ENCODE data around the gene TBC1D24.
A peak's percentile ranks its signal among the peaks of the same experiment; 100 is the strongest.
"Not testable (repeated sequence)": the region's sequence is repeated elsewhere in the genome, so short reads cannot be mapped to it uniquely, and the experiment has no call there.

TBC1D24 gene

GRCh38 chr16:2469399-2470233 lies 5.3 kb upstream of the TBC1D24 start:
- peak; percentile 30 for DNase-seq

GRCh38 chr16:2470234-2470601 lies 4.7 kb upstream of the TBC1D24 start:
- DNase-seq, result no peak

GRCh38 chr16:2470603-2471015 lies 4.3 kb upstream of the TBC1D24 start:
- peak; percentile 21 for DNase-seq

- DNase-seq, result no peak
Measured at GRCh38 chr16:2471016-2471652, 3.8 kb upstream of the TBC1D24 start, which contains the start of gene NTN3. Gene NTN3, plus strand, starts transcription at chr16:2471297. Its CDS starts 405 bp downstream, at chr16:2471702.

GRCh38 chr16:2471653-2472487 lies 3.1 kb upstream of the TBC1D24 start:
- DNase-seq, result no peak

DNA sequence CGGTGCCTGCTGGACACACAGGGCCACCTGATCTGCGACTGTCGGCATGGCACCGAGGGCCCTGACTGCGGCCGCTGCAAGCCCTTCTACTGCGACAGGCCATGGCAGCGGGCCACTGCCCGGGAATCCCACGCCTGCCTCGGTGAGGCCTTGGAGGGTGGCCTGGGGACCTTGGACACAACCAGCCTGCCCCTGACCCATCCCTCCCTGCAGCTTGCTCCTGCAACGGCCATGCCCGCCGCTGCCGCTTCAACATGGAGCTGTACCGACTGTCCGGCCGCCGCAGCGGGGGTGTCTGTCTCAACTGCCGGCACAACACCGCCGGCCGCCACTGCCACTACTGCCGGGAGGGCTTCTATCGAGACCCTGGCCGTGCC lies 2.5 kb upstream of the TBC1D24 start:
- no peak for DNase-seq

- DNase-seq, result no peak
Measured at GRCh38 chr16:2472885-2473445, 2.0 kb upstream of the TBC1D24 start.

DNA sequence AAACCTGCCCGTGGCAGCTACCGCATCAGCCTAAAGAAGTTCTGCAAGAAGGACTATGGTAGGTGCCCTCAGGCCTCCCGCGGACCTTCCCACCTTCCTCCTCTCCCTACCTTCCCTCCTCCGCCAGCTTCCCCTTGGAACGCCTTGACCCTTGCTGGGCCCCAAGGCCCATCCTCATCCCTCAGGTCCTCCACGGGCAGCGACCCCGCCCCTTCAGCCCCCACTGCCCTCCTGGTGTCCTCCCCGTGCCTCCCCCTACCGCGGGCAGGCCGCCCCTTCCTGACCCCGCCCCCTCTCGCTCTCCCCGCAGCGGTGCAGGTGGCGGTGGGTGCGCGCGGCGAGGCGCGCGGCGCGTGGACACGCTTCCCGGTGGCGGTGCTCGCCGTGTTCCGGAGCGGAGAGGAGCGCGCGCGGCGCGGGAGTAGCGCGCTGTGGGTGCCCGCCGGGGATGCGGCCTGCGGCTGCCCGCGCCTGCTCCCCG lies 1.4 kb upstream of the TBC1D24 start:
- DNase-seq, result no peak

DNA sequence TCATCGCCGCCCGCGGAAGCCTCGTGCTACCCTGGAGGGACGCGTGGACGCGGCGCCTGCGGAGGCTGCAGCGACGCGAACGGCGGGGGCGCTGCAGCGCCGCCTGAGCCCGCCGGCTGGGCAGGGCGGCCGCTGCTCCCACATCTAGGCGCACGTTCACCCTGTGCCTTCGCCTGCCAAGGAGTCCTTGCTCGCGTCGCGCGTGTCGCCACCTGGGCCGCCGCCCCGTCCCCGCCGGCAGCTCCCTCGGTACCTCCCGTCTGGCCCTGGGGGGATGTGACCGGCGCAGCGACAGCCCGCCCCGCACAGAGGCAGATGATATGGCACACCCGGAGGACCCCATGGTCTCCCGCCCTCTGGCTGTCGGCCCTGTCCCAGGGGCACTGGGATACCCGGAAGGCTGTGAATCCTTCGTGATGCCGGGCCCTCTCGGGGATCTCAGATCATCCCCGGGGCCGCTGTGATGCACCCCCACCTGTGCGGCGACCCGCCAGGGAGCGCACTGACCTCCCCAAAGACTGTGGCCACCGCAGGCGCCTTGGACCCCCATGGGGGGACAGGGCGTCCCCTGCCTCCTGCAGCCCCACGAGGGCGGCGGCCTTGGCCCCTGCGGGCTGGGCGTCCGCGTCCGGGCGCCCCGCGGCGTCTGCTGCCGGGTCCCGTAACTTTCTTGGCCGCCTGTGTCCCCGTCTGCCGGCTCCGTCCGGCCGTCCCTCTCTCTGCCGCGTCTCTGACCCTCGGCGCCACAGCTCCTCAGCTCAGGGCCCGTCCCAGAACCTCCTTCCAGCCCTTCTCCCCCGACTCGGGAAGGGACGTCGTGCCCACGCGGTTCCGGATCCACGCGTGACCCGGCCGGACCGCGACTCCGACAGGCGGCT lies 689 bp upstream of the TBC1D24 start:
- no peak for DNase-seq

- no peak for DNase-seq
Measured at GRCh38 chr16:2475413-2476344, 752 bp downstream of the TBC1D24 start.

GRCh38 chr16:2476345-2476720 lies 1.4 kb downstream of the TBC1D24 start:
- no peak for DNase-seq

DNA sequence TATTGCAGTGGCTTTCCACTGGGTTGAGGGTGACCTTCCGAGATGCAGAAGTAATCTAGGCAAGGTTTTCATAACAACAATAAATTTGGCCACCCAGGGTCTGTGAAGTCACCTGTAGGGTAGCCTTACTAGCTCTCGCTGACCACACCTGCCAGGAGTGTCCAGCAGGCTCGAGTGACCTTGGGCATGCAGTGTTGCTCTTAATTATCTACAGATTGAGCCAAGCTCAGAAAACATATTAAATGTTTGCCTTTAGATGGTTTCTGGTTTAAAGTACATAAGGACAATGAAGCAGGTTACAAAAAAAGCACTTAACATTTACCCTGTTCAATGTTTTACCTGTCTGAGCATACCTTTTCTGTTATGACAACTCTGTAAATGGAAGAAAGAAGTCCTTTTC lies 1.8 kb downstream of the TBC1D24 start:
- DNase-seq, result no peak

GRCh38 chr16:2477327-2477726 lies 2.4 kb downstream of the TBC1D24 start:
- DNase-seq, result no peak

GRCh38 chr16:2478279-2478678 lies 3.4 kb downstream of the TBC1D24 start:
- DNase-seq, result no peak

GRCh38 chr16:2479996-2480395 lies 5.1 kb downstream of the TBC1D24 start:
- DNase-seq, result not testable (repeated sequence)

GRCh38 chr16:2480948-2481347 lies 6.0 kb downstream of the TBC1D24 start:
- DNase-seq, result no peak

DNA sequence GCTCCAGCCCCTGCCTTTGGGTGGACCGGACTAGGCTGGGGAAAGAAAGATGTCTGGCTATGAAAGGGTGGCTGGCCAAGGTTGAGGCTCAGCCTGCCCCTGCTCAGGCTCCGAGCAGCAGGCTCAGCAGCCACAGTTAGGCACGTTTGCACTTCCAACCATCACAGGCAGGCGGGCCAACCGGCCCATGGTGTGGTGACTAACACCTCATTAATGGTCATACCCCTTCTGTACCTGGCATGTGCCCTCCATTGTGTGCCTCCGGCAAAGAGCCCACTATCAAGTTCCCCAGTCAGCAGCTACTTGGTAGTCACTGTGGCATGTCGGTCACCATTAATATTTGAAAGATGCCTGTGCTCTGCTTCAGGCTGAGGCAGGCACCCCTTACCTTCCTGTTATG lies 6.7 kb downstream of the TBC1D24 start:
- no peak for DNase-seq

DNA sequence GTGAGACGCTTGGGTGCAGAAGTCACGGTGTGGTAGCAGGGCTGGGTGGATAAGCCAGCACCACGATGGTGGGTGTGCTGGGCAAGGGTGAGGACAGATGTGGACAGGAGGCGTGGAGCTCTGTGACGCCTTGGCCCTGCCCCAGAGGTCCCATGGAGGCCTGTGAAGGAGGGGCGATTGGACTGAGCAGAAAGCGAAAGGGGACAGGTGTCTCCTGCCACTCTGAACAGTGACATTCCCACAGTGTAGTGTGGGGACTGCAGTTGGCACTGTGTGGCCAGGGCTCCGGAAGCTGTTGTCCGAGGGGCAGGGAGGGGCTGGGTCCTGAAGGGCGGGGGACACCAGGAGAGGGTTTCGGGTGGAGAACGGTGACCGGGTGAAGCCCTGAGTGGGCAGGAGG lies 7.3 kb downstream of the TBC1D24 start:
- DNase-seq, result no peak

- peak; percentile 58 for DNase-seq
Measured at GRCh38 chr16:2482708-2483534, 8.0 kb downstream of the TBC1D24 start.

Data from NCI-H510A treated with DMSO at 0.1 percent for 48 hours (cell line).